Endothelial cell of umbilical vein (primary cell): ENCODE measurements around the gene ERN2. TPM values are rescaled to one million over a fixed set of nuclear protein-coding genes. Genes with fewer than 3 reads are reported as not detected.

ENCODE experiments used
- BruUV-seq: library from RNA; stranded (reverse); fragments of 400-500 nt; replicated peaks from 2 replicates; lab custom pipeline; 2021; lab: Mats Ljungman, UMichigan
- CTCF ChIA-PET: fragments of 300-600, 350-600 bp; sonication (Branson Sonifier 250); formaldehyde crosslinking; loops from one replicate; lab custom pipeline; 2021; ENCODE audit warnings: antibody characterized with exemption, inconsistent platforms; lab: Charles Lee
- POLR2A ChIA-PET: fragments of 300-600, 350-600 bp; sonication (Branson Sonifier 250); formaldehyde crosslinking; loops from one replicate; lab custom pipeline; 2021; ENCODE audit warnings: antibody characterized with exemption, inconsistent platforms; lab: Charles Lee
- DNase-seq: peaks from one replicate; pipeline ENCODE4 v3.0.0-alpha.2; 2011; ENCODE audit warnings: low read depth, low spot score
- FAIRE-seq: peaks from 2 replicates; lab custom pipeline; 2011; peaks lifted over from hg19 to GRCh38; lab: Jason Lieb, UNC
- H2AFZ ChIP-seq: 2 replicates; pipeline ENCODE4 v1.6.0; 2012; ENCODE audit warnings: low read depth, low read length, control low read depth, inconsistent platforms
- H3K27ac ChIP-seq: 2 replicates; pipeline ENCODE4 v1.5.1; 2011; ENCODE audit warnings: low read depth, mild to moderate bottlenecking, control low read depth, low read length, moderate library complexity; ENCODE audit not compliant: insufficient read depth
- H3K27me3 ChIP-seq, 2 experiments: 2 replicates each; pipeline versions ENCODE4 v1.6.0 to v1.6.1; 2011; ENCODE audit warnings: low read length in 2 of 2, mixed read lengths in 1 of 2; ENCODE audit not compliant: control insufficient read depth in 2 of 2, insufficient read depth in 2 of 2
- H3K36me3 ChIP-seq, 2 experiments: 2 replicates in 1 of 2; 3 replicates in 1 of 2; pipeline ENCODE4 v1.5.1; 2011; ENCODE audit warnings: low read length in 2 of 2, mild to moderate bottlenecking in 1 of 2, moderate library complexity in 1 of 2; ENCODE audit not compliant: control insufficient read depth in 2 of 2, insufficient read depth in 2 of 2; ENCODE audit errors: extremely low read depth in 1 of 2
- H3K4me1 ChIP-seq: 3 replicates; pipeline ENCODE4 v1.5.1; 2011; ENCODE audit warnings: mild to moderate bottlenecking, low read length; ENCODE audit not compliant: control insufficient read depth, insufficient read depth; ENCODE audit errors: extremely low read depth
- H3K4me2 ChIP-seq: 2 replicates; pipeline ENCODE4 v1.6.1; 2011; ENCODE audit warnings: low read length, control low read depth, mixed read lengths; ENCODE audit not compliant: insufficient read depth
- H3K4me3 ChIP-seq, 3 experiments: fragments of 200-600 bp in 1 of 3; sonication (generic), shearing (Covaris generic) in 1 of 3; replicated peaks in 1 of 3; 2 replicates each; pipeline ENCODE4 v1.5.1; 2011 to 2016; ENCODE audit warnings: control low read depth in 3 of 3, low read length in 3 of 3, mild to moderate bottlenecking in 2 of 3, inconsistent platforms in 1 of 3, low read depth in 1 of 3, moderate library complexity in 1 of 3; ENCODE audit not compliant: insufficient read depth in 1 of 3
- H3K79me2 ChIP-seq: 2 replicates; pipeline ENCODE4 v1.6.0; 2012; ENCODE audit warnings: low read length, inconsistent platforms; ENCODE audit not compliant: control insufficient read depth, insufficient read depth
- H3K9ac ChIP-seq: replicated peaks from 2 replicates; pipeline ENCODE3; 2011; ENCODE audit warnings: low read length, control low read depth; ENCODE audit not compliant: insufficient read depth; ENCODE audit errors: extremely low read depth
- H3K9me1 ChIP-seq: replicated peaks from 3 replicates; pipeline ENCODE4 v1.6.0; 2011; ENCODE audit warnings: mild to moderate bottlenecking, low read length; ENCODE audit not compliant: control insufficient read depth, insufficient read depth; ENCODE audit errors: extremely low read depth
- H3K9me3 ChIP-seq: replicated peaks from 2 replicates; pipeline ENCODE4 v1.5.1; 2012; ENCODE audit warnings: low read length, inconsistent platforms; ENCODE audit not compliant: control insufficient read depth, insufficient read depth
- H4K20me1 ChIP-seq: replicated peaks from 2 replicates; pipeline ENCODE3; 2011; ENCODE audit warnings: mild to moderate bottlenecking, low read length; ENCODE audit not compliant: control insufficient read depth, insufficient read depth; ENCODE audit errors: extremely low read depth
- CTCF ChIP-seq, 2 donors: IDR thresholded peaks; 1 replicate in 1 of 2; 2 replicates in 1 of 2; pipeline ENCODE4 v1.5.1; 2011; ENCODE audit warnings: low read length in 2 of 2, mild to moderate bottlenecking in 2 of 2, moderate library complexity in 2 of 2, control low read depth in 1 of 2, inconsistent platforms in 1 of 2, low read depth in 1 of 2; ENCODE audit not compliant: insufficient read depth in 1 of 2; ENCODE audit errors: extremely low read depth in 1 of 2
- EZH2 ChIP-seq: IDR thresholded peaks from 2 replicates; pipeline ENCODE4 v1.6.1; 2012; ENCODE audit warnings: borderline replicate concordance, low read depth, mild to moderate bottlenecking, moderate library complexity, low read length, inconsistent platforms; ENCODE audit not compliant: severe bottlenecking
- FOS ChIP-seq: IDR thresholded peaks from 2 replicates; pipeline ENCODE4 v1.6.1; 2011; ENCODE audit warnings: mild to moderate bottlenecking, low read length, moderate library complexity, borderline replicate concordance; ENCODE audit not compliant: insufficient read depth
- GATA2 ChIP-seq: IDR thresholded peaks from 2 replicates; pipeline ENCODE4 v1.7.0; 2011; ENCODE audit warnings: low read depth, mild to moderate bottlenecking, moderate library complexity, mixed read lengths, low read length; ENCODE audit not compliant: insufficient read length, insufficient read depth
- JUN ChIP-seq: IDR thresholded peaks from 2 replicates; pipeline ENCODE4 v1.6.1; 2011; ENCODE audit warnings: borderline replicate concordance, low read depth; ENCODE audit not compliant: insufficient read length, insufficient read depth
- MAX ChIP-seq: IDR thresholded peaks from 2 replicates; pipeline ENCODE4 v1.6.1; 2011; ENCODE audit not compliant: insufficient read depth, insufficient read length
- MYC ChIP-seq: IDR thresholded peaks from one replicate; pipeline ENCODE4 v1.6.1; 2011; ENCODE audit warnings: mild to moderate bottlenecking, low read depth, low read length
- POLR2A ChIP-seq: IDR thresholded peaks from 2 replicates; pipeline ENCODE4 v1.6.1; 2012; ENCODE audit warnings: low read depth, mild to moderate bottlenecking, control low read depth, low read length
- POLR2AphosphoS5 ChIP-seq: IDR thresholded peaks from 2 replicates; pipeline ENCODE4 v1.6.1; 2012; ENCODE audit warnings: low read depth, mild to moderate bottlenecking, control low read depth, low read length, moderate library complexity; ENCODE audit not compliant: insufficient read depth
- dilution Hi-C: fragments of 300-500 bp; cut with MboI; formaldehyde crosslinking; loops from one replicate; pipeline ENCODE4 v1.15.0; 2019; ENCODE audit warnings: low sequenced_read_pairs; ENCODE audit not compliant: extremely low pct_ligation_motif_present
- intact Hi-C: fragments of 100-400 bp; cut with micrococcal nuclease; formaldehyde crosslinking; loops from one replicate; pipeline ENCODE4 v1.10.0; 2022
- polyA plus RNA-seq, 4 experiments: library from polyadenylated mRNA; depleted of rRNA in 3 of 4; stranded (reverse) in 3 of 4; unstranded in 1 of 4; fragments of >200 nt; gene quantifications; 2 replicates each; pipeline versions ENCODE4 v1.2.1 to v1.2.3, GENCODE V29; 2011 to 2012; ENCODE audit warnings: missing spikeins in 1 of 4
- total RNA-seq: library from RNA; stranded (reverse); gene quantifications from 2 replicates; pipeline ENCODE4 v1.2.3, GENCODE V29; 2021

ERN2 gene
- total and polyA plus RNA-seq, 2 donors (not counting 3 experiments of a cell fraction or from before 2014, with no cell fraction given), result 0.15 TPM; not detected in 1

DNA sequence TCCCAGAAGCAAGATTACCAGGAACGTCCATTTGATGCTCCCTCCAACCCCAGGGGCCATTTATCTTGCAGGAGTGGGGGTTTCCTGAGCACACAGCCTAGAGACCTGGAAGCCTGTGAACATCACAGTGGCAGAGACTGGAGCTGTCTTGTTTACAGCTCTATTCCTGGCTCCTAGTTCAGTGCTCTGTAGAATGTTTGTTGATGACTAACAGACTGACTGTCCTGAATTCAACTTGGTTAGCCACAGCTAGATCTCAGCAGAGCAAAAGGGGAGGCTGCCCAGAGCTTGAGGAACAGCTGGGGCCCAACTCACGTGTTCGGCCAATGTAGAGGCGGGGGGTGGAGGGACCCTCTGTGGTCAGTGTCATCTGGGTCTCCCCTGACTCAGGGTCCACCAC is 6.6 kb downstream of the ERN2 start:
- no peaks in the 10 kb centered on the region for H4K20me1 ChIP-seq
- no peak overlapping the region for H3K4me3 ChIP-seq
- DNase-seq, result no peak
- H3K9me1 ChIP-seq, result no peaks in the 10 kb centered on the region
- H3K4me1 ChIP-seq, result no peaks in the 10 kb centered on the region
- no peaks in the 10 kb centered on the region for H3K36me3 ChIP-seq
- TF ChIP-seq MYC, result no peak
- TF ChIP-seq MAX, result no peak
- intact Hi-C loops, result no loop called here
- H3K9ac ChIP-seq, result no peak overlapping the region
- BruUV-seq, result no TSS peak
- H3K9me3 ChIP-seq, result no peaks in the 10 kb centered on the region
- no peak overlapping the region for H3K4me2 ChIP-seq
- no peak for FAIRE-seq
- H3K27ac ChIP-seq, result no peak overlapping the region
- peaks cover 0 to 2% of the 10 kb centered on the region in 2 experiments for H3K27me3 ChIP-seq
- dilution Hi-C loops, result no loop called here
- no peaks in the 10 kb centered on the region for H3K79me2 ChIP-seq
- H2AFZ ChIP-seq, result no peak overlapping the region
- ChIA-PET CTCF (no interaction called here), POLR2A (no interaction called here)

DNA sequence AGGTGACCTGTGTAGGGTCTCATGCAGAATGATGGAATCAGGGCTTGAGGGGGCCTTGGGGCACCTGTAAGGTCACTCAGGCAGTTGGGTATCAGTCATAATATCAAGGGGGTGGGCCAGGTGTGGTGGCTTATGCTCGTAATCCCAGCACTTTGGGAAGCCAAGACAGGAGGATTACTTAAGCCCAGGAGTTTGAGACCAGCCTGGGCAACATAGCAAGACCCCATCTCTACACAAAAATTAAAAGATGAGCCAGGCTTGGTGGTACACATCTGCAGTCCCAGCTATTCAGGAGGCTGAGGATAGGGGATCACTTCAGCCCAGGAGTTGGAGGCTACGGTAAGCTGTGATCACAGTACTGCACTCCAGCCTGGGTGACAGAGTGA is 7.5 kb downstream of the ERN2 start:
- Histone ChIP-seq H3K9ac (no peak overlapping the region), H2AFZ (no peak overlapping the region), H3K27ac (no peak overlapping the region), H3K79me2 (no peaks in the 10 kb centered on the region), H3K4me3 (no peak overlapping the region), H3K9me1 (no peaks in the 10 kb centered on the region), H3K27me3 (peaks cover 0 to 2% of the 10 kb centered on the region in 2 experiments), H3K9me3 (no peaks in the 10 kb centered on the region), H3K36me3 (no peaks in the 10 kb centered on the region), H3K4me2 (no peak overlapping the region), H4K20me1 (no peaks in the 10 kb centered on the region), H3K4me1 (no peaks in the 10 kb centered on the region)
- no peak for DNase-seq
- TF ChIP-seq JUN (no peak), EZH2 (no peak), FOS (no peak), MYC (no peak), POLR2A (no peak), MAX (no peak), GATA2 (no peak), POLR2AphosphoS5 (no peak), CTCF (IDR thresholded peaks at IDR 0.05; ENCODE audit: extremely low read depth in 1 of 2, insufficient read depth in 1 of 2, low read depth in 1 of 2, low read length in 2 of 2) (no peak)
- dilution Hi-C loops, result no loop called here
- BruUV-seq, result no TSS peak
- no peak for FAIRE-seq
- ChIA-PET CTCF (no interaction called here), POLR2A (no interaction called here)
- intact Hi-C loops, result no loop called here
